HG03139 (cell line): ENCODE measurements around the gene OSBPL8.

ENCODE experiments used
- ATAC-seq: cut with Tn5 transposase; IDR thresholded peaks from one replicate; pipeline ENCODE4 v1.9.1; 2021; ENCODE audit not compliant: unreplicated experiment

OSBPL8 gene

GRCh38 chr12:76471579-76471978 lies 88.0 kb downstream of the OSBPL8 start:
- ATAC-seq = no peak

- ATAC-seq = no peak
Observed at GRCh38 chr12:76470028-76470939, 89.3 kb downstream of the OSBPL8 start.

- no peak for ATAC-seq
Observed at GRCh38 chr12:76464631-76465166, 94.9 kb downstream of the OSBPL8 start.

- no peak for ATAC-seq
Observed at GRCh38 chr12:76462668-76463224, 96.8 kb downstream of the OSBPL8 start.

GRCh38 chr12:76460807-76461206 lies 98.8 kb downstream of the OSBPL8 start:
- ATAC-seq = no peak

GRCh38 chr12:76457818-76458217 lies 101.8 kb downstream of the OSBPL8 start:
- no peak for ATAC-seq

- no peak for ATAC-seq
Observed at GRCh38 chr12:76457010-76457409, 102.6 kb downstream of the OSBPL8 start.

- ATAC-seq = peak; percentile 90
Observed at GRCh38 chr12:76455582-76456345, 103.8 kb downstream of the OSBPL8 start.

- ATAC-seq = no peak
Observed at GRCh38 chr12:76451528-76451927, 108.0 kb downstream of the OSBPL8 start.

GRCh38 chr12:76450690-76451089 lies 108.9 kb downstream of the OSBPL8 start:
- no peak for ATAC-seq

GRCh38 chr12:76449993-76450392 lies 109.6 kb downstream of the OSBPL8 start:
- no peak for ATAC-seq

- ATAC-seq = no peak
Observed at GRCh38 chr12:76449583-76449982, 110.0 kb downstream of the OSBPL8 start.

GRCh38 chr12:76449016-76449415 lies 110.6 kb downstream of the OSBPL8 start:
- no peak for ATAC-seq

- ATAC-seq = no peak
Observed at GRCh38 chr12:76446090-76446489, 113.5 kb downstream of the OSBPL8 start.

GRCh38 chr12:76445462-76445861 lies 114.1 kb downstream of the OSBPL8 start:
- no peak for ATAC-seq

GRCh38 chr12:76444408-76444984 lies 115.1 kb downstream of the OSBPL8 start:
- no peak for ATAC-seq

GRCh38 chr12:76441016-76441415 lies 118.6 kb downstream of the OSBPL8 start:
- ATAC-seq = no peak

GRCh38 chr12:76432733-76433132 lies 126.8 kb downstream of the OSBPL8 start:
- no peak for ATAC-seq

- ATAC-seq = no peak
Observed at GRCh38 chr12:76428117-76428516, 131.5 kb downstream of the OSBPL8 start.

GRCh38 chr12:76426160-76426559 lies 133.4 kb downstream of the OSBPL8 start:
- ATAC-seq = no peak

GRCh38 chr12:76424941-76425340 lies 134.6 kb downstream of the OSBPL8 start:
- ATAC-seq = no peak
